HepG2 (cell line): ENCODE data around the gene SLC27A2. TPM values are rescaled to one million over a fixed set of nuclear protein-coding genes. Genes with fewer than 3 reads are reported as not detected.
A peak's percentile ranks its signal among the peaks of the same experiment; 100 is the strongest.

ENCODE experiments used
- ATAC-seq: fragments of 200-7000 bp; cut with Tn5 transposase; 3 replicates; pipeline ENCODE4 v1.9.1; 2020; ENCODE audit warnings: mild to moderate bottlenecking, moderate library complexity
- BruUV-seq: library from RNA; stranded (reverse); fragments of 400-500 nt; replicated peaks from 2 replicates; lab custom pipeline; 2021; lab: Mats Ljungman, UMichigan
- CTCF ChIA-PET: fragments of 300-600 bp; formaldehyde crosslinking; extraction: SDS; loops from one replicate; lab custom pipeline; 2021; ENCODE audit warnings: low total read pairs, inconsistent platforms, low intra/inter-chr PET ratio; lab: Yijun Ruan, JAX
- POLR2A ChIA-PET: fragments of 350-600 bp; sonication (Branson Sonifier 250); formaldehyde crosslinking; loops from one replicate; lab custom pipeline; 2020; ENCODE audit warnings: antibody characterized with exemption, inconsistent platforms; lab: Yijun Ruan, JAX
- DNase-seq: peaks from one replicate; pipeline ENCODE4 v3.0.0-alpha.2; 2015; ENCODE audit warnings: low spot score
- FAIRE-seq: peaks from 3 replicates; lab custom pipeline; 2011; peaks lifted over from hg19 to GRCh38; lab: Jason Lieb, UNC
- H2AFZ ChIP-seq: one replicate; pipeline ENCODE4 v1.6.1; 2011; ENCODE audit warnings: low read length, inconsistent platforms
- H3K27ac ChIP-seq: fragments of 300-600 bp; 3 replicates; pipeline ENCODE4 v1.8.0; 2011; ENCODE audit warnings: mixed run types, mild to moderate bottlenecking, mixed read lengths, low read length, inconsistent platforms; ENCODE audit not compliant: insufficient read depth; ENCODE audit errors: extremely low read length
- H3K27me3 ChIP-seq, 2 experiments: fragments of 200-600 bp in 1 of 2; 2 replicates in 1 of 2; 3 replicates in 1 of 2; pipeline versions ENCODE4 v1.6.0 to v1.8.0; 2011; ENCODE audit warnings: low read length in 2 of 2, mild to moderate bottlenecking in 2 of 2, moderate library complexity in 2 of 2, inconsistent platforms in 1 of 2; ENCODE audit not compliant: insufficient read depth in 2 of 2, control insufficient read depth in 1 of 2
- H3K36me3 ChIP-seq, 2 experiments: fragments of 200-600 bp in 1 of 2; replicated peaks in 1 of 2; 2 replicates in 1 of 2; 3 replicates in 1 of 2; pipeline versions ENCODE4 v1.5.1 to v1.8.0; 2011; ENCODE audit warnings: low read length in 2 of 2, inconsistent platforms in 1 of 2; ENCODE audit not compliant: insufficient read depth in 2 of 2, control insufficient read depth in 1 of 2
- H3K4me1 ChIP-seq: 2 replicates; pipeline ENCODE4 v1.5.1; 2012; ENCODE audit warnings: low read length, inconsistent platforms; ENCODE audit not compliant: insufficient read depth
- H3K4me2 ChIP-seq: 2 replicates; pipeline ENCODE4 v1.6.0; 2011; ENCODE audit warnings: low read depth, low read length, inconsistent platforms
- H3K4me3 ChIP-seq, 3 experiments: fragments of 200-600 bp in 1 of 3; sonication (generic), shearing (Covaris generic) in 1 of 3; replicated peaks in 1 of 3; 2 replicates each; pipeline ENCODE4 v1.5.1; 2011 to 2016; ENCODE audit warnings: low read length in 3 of 3, inconsistent platforms in 2 of 3, low read depth in 2 of 3, mild to moderate bottlenecking in 2 of 3, control low read depth in 1 of 3, mixed read lengths in 1 of 3; ENCODE audit not compliant: insufficient read depth in 1 of 3
- H3K79me2 ChIP-seq: one replicate; pipeline ENCODE4 v1.6.1; 2011; ENCODE audit warnings: low read length, inconsistent platforms; ENCODE audit not compliant: insufficient read depth
- H3K9ac ChIP-seq: 2 replicates; pipeline ENCODE4 v1.6.0; 2011; ENCODE audit warnings: mild to moderate bottlenecking, low read depth, low read length, inconsistent platforms; ENCODE audit not compliant: insufficient read depth
- H3K9me3 ChIP-seq: 2 replicates; pipeline ENCODE4 v1.5.1; 2012; ENCODE audit warnings: mild to moderate bottlenecking, low read length
- H4K20me1 ChIP-seq: 2 replicates; pipeline ENCODE4 v1.6.0; 2011; ENCODE audit warnings: inconsistent platforms, mild to moderate bottlenecking, low read length, moderate library complexity; ENCODE audit not compliant: insufficient read depth
- DMAP1 ChIP-seq: IDR thresholded peaks from 2 replicates; pipeline ENCODE4 v1.6.1; 2016
- EP300 ChIP-seq, 3 experiments: sonication (generic) in 1 of 3; formaldehyde crosslinking in 1 of 3; IDR thresholded peaks; 2 replicates each; pipeline versions ENCODE4 v1.5.1 to v1.6.1; 2011 to 2020; ENCODE audit warnings: low read depth in 2 of 3, low read length in 2 of 3, borderline replicate concordance in 1 of 3, improper control_type of control experiment in 1 of 3, mild to moderate bottlenecking in 1 of 3, missing genetic modification reagents in 1 of 3, moderate library complexity in 1 of 3
- FOXK1 ChIP-seq: sonication (generic); formaldehyde crosslinking; IDR thresholded peaks from 2 replicates; pipeline ENCODE4 v1.4.0; 2020; ENCODE audit warnings: low read depth, missing genetic modification reagents, borderline replicate concordance
- HMG20A ChIP-seq: IDR thresholded peaks from 2 replicates; pipeline ENCODE4 v1.6.1; 2016; ENCODE audit warnings: borderline replicate concordance
- KDM5B ChIP-seq: sonication (generic); formaldehyde crosslinking; IDR thresholded peaks from 2 replicates; pipeline ENCODE4 v1.4.0; 2020; ENCODE audit warnings: missing genetic modification reagents, mild to moderate bottlenecking, borderline replicate concordance
- MAFG ChIP-seq: sonication (generic); formaldehyde crosslinking; IDR thresholded peaks from 2 replicates; pipeline ENCODE4 v1.5.1; 2020; ENCODE audit warnings: mild to moderate bottlenecking, missing genetic modification reagents
- MIER3 ChIP-seq: IDR thresholded peaks from 2 replicates; pipeline ENCODE4 v1.6.1; 2016; ENCODE audit warnings: missing compliant biosample characterization, borderline replicate concordance
- NCOR1 ChIP-seq: fragments of 200-600 bp; sonication (generic); IDR thresholded peaks from 2 replicates; pipeline ENCODE4 v1.7.0; 2017; ENCODE audit warnings: antibody characterized with exemption, low read length, borderline replicate concordance
- NKX3-1 ChIP-seq: sonication (generic); formaldehyde crosslinking; IDR thresholded peaks from 2 replicates; pipeline ENCODE4 v1.5.0; 2020; ENCODE audit warnings: missing genetic modification reagents
- YEATS2 ChIP-seq: sonication (generic); formaldehyde crosslinking; IDR thresholded peaks from 2 replicates; pipeline ENCODE4 v1.4.0; 2020; ENCODE audit warnings: missing genetic modification reagents, borderline replicate concordance
- ZNF30 ChIP-seq: sonication (generic); formaldehyde crosslinking; IDR thresholded peaks from 2 replicates; pipeline ENCODE4 v1.5.0; 2020; ENCODE audit warnings: mild to moderate bottlenecking, missing genetic modification reagents
- ZNF329 ChIP-seq: sonication (generic); formaldehyde crosslinking; IDR thresholded peaks from 2 replicates; pipeline ENCODE4 v1.9.0; 2021; ENCODE audit warnings: low read depth, mild to moderate bottlenecking, missing genetic modification reagents
- ZNF776 ChIP-seq: sonication (generic); formaldehyde crosslinking; IDR thresholded peaks from 2 replicates; pipeline ENCODE4 v1.4.0; 2020; ENCODE audit warnings: mild to moderate bottlenecking, missing genetic modification reagents
- WGBS: methylation state at CpG from one replicate; pipeline ENCODE4 v1.1.6; 2017; ENCODE audit warnings: low lambda C conversion rate; 5-methylcytosine and 5-hydroxymethylcytosine counted together
- in situ Hi-C: cut with HindIII; loops from 2 replicates; pipeline ENCODE4 v1.10.0; 2017; ENCODE audit warnings: low pct_unique_long_range_greater_than_20kb; ENCODE audit not compliant: extremely low pct_ligation_motif_present
- intact Hi-C: fragments of 100-400 bp; cut with micrococcal nuclease; formaldehyde crosslinking; loops from one replicate; pipeline ENCODE4 v1.10.0; 2022; ENCODE audit not compliant: unreplicated experiment
- polyA plus RNA-seq, 8 experiments: library from polyadenylated mRNA; depleted of rRNA in 3 of 8; stranded (reverse) in 7 of 8; unstranded in 1 of 8; fragments of >200 nt; fragmentation: Illumina TruSeq in 4 of 8; extraction: Trizol in 4 of 8; gene quantifications; 2 replicates each; pipeline versions ENCODE4 v1.2.1 to v1.2.3, GENCODE V29; 2011 to 2016; ENCODE audit warnings: low read depth in 4 of 8, missing spikeins in 1 of 8, mixed read lengths in 1 of 8; ENCODE audit not compliant: insufficient read depth in 1 of 8
- total RNA-seq, 5 experiments: library from RNA; depleted of rRNA; stranded (reverse); fragments of >200 nt; fragmentation: Illumina TruSeq; extraction: Trizol; gene quantifications; 2 replicates each; pipeline ENCODE4 v1.2.3, GENCODE V29; 2016; ENCODE audit warnings: low read depth in 1 of 5
- TF ChIP-seq, protein P1 (sequence below): IDR thresholded peaks from 2 replicates; pipeline ENCODE4 v1.6.1; 2016; ENCODE audit warnings: missing compliant biosample characterization, missing genetic modification reagents, borderline replicate concordance
- TF ChIP-seq, protein P2 (sequence below): fragments of 450-650 bp; IDR thresholded peaks from 2 replicates; pipeline ENCODE4 v1.6.1; 2017; ENCODE audit warnings: mild to moderate bottlenecking
- TF ChIP-seq, protein P3 (sequence below): sonication (generic); formaldehyde crosslinking; IDR thresholded peaks from 2 replicates; pipeline ENCODE4 v1.5.0; 2020; ENCODE audit warnings: mild to moderate bottlenecking, missing genetic modification reagents, borderline replicate concordance

Gene SLC27A2
- total and polyA plus RNA-seq, 2 of the 13 experiments (the other 11 are each of a cell fraction or from before 2014, with no cell fraction given) = 14.6 to 23.4 TPM

DNA sequence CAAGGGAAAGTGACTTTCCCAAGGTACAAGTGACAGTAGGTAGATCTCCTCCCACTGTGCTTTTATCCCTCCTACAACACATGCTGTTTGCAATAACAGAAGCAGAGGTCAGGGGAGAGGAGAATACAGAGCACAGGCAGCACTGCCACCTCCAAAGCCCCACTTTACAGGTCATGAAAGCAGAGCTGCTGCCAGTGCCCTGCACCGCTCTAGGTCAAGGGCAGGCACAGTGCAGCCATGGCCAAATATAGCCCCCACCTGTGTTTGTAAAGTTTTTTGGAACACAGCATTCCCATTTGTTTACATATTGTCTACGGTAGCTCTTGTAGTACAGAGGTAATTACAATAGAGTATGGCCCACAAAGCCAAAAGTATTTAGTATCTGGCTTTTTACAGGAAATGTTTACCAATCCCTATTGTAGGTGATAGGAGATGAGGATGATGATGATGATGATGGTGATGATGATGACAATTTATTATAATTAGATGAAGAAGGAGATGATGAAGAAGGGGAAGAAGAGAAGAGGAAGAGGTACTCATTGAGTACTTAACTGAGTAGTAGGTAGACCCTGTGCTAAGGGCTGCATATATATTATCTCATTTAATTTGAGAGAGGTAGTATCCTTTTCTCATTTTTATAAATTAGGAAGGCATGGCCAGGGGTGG is 63.1 kb downstream of the SLC27A2 start:
- Histone ChIP-seq H4K20me1 (no peaks in the 10 kb centered on the region), H3K9ac (no peak overlapping the region), H2AFZ (no peak overlapping the region), H3K4me2 (peak overlapping the region; percentile 36; the same call in 1 of the 2 replicates), H3K27me3 (no peaks in the 10 kb centered on the region), H3K36me3 (no peaks in the 10 kb centered on the region), H3K27ac (peak overlapping the region; percentile 34), H3K4me3 (no peak overlapping the region), H3K4me1 (peaks cover 80% of the 10 kb centered on the region), H3K79me2 (no peaks in the 10 kb centered on the region), H3K9me3 (no peaks in the 10 kb centered on the region)
- FAIRE-seq (peak; percentile 47), DNase-seq (no peak), ATAC-seq (peak; percentile 84)
- no TSS peak for BruUV-seq
- WGBS = 8% methylated on average over 2 of the region's 2 CpGs
- CTCF ChIA-PET = no interaction called here
- POLR2A ChIA-PET = interaction anchor here (1.2 kb wide), 1 partner anchor 109 kb away, joined by 8 read pairs; no protein-coding TSS in a partner anchor
- intact Hi-C loops = no loop called here
- in situ Hi-C loops = no loop called here
- TF ChIP-seq FOXK1 = peak; percentile 25; the same call in 1 of the 2 replicates
- TF ChIP-seq KDM5B = no peak
- TF ChIP-seq DMAP1 (CRISPR knock-in tag) = no peak
- no peak for TF ChIP-seq ZNF30 (CRISPR knock-in tag)
- TF ChIP-seq ZNF776 (CRISPR knock-in tag) = no peak
- no peak for TF ChIP-seq MAFG (CRISPR knock-in tag)
- TF ChIP-seq EP300 (IDR thresholded peaks at IDR 0.05; ENCODE audit: low read depth in 2 of 2, low read length in 2 of 2) = no peak
- TF ChIP-seq EP300 (CRISPR knock-in tag; IDR thresholded peaks at IDR 0.05; ENCODE audit: borderline replicate concordance) = no peak
- TF ChIP-seq, protein P1, sequence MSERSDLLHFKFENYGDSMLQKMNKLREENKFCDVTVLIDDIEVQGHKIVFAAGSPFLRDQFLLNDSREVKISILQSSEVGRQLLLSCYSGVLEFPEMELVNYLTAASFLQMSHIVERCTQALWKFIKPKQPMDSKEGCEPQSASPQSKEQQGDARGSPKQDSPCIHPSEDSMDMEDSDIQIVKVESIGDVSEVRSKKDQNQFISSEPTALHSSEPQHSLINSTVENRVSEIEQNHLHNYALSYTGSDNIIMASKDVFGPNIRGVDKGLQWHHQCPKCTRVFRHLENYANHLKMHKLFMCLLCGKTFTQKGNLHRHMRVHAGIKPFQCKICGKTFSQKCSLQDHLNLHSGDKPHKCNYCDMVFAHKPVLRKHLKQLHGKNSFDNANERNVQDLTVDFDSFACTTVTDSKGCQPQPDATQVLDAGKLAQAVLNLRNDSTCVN = no peak
- TF ChIP-seq NKX3-1 (CRISPR knock-in tag) = no peak
- TF ChIP-seq, protein P2, sequence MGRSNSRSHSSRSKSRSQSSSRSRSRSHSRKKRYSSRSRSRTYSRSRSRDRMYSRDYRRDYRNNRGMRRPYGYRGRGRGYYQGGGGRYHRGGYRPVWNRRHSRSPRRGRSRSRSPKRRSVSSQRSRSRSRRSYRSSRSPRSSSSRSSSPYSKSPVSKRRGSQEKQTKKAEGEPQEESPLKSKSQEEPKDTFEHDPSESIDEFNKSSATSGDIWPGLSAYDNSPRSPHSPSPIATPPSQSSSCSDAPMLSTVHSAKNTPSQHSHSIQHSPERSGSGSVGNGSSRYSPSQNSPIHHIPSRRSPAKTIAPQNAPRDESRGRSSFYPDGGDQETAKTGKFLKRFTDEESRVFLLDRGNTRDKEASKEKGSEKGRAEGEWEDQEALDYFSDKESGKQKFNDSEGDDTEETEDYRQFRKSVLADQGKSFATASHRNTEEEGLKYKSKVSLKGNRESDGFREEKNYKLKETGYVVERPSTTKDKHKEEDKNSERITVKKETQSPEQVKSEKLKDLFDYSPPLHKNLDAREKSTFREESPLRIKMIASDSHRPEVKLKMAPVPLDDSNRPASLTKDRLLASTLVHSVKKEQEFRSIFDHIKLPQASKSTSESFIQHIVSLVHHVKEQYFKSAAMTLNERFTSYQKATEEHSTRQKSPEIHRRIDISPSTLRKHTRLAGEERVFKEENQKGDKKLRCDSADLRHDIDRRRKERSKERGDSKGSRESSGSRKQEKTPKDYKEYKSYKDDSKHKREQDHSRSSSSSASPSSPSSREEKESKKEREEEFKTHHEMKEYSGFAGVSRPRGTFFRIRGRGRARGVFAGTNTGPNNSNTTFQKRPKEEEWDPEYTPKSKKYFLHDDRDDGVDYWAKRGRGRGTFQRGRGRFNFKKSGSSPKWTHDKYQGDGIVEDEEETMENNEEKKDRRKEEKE = no peak
- no peak for TF ChIP-seq ZNF329
- no peak for TF ChIP-seq NCOR1
- TF ChIP-seq HMG20A (CRISPR knock-in tag) = peak; percentile 41; the same call in 1 of the 2 replicates
- TF ChIP-seq MIER3 (CRISPR knock-in tag) = no peak
- TF ChIP-seq, protein P3, sequence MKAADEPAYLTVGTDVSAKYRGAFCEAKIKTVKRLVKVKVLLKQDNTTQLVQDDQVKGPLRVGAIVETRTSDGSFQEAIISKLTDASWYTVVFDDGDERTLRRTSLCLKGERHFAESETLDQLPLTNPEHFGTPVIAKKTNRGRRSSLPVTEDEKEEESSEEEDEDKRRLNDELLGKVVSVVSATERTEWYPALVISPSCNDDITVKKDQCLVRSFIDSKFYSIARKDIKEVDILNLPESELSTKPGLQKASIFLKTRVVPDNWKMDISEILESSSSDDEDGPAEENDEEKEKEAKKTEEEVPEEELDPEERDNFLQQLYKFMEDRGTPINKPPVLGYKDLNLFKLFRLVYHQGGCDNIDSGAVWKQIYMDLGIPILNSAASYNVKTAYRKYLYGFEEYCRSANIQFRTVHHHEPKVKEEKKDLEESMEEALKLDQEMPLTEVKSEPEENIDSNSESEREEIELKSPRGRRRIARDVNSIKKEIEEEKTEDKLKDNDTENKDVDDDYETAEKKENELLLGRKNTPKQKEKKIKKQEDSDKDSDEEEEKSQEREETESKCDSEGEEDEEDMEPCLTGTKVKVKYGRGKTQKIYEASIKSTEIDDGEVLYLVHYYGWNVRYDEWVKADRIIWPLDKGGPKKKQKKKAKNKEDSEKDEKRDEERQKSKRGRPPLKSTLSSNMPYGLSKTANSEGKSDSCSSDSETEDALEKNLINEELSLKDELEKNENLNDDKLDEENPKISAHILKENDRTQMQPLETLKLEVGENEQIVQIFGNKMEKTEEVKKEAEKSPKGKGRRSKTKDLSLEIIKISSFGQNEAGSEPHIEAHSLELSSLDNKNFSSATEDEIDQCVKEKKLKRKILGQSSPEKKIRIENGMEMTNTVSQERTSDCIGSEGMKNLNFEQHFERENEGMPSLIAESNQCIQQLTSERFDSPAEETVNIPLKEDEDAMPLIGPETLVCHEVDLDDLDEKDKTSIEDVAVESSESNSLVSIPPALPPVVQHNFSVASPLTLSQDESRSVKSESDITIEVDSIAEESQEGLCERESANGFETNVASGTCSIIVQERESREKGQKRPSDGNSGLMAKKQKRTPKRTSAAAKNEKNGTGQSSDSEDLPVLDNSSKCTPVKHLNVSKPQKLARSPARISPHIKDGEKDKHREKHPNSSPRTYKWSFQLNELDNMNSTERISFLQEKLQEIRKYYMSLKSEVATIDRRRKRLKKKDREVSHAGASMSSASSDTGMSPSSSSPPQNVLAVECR (CRISPR knock-in tag) = no peak
- TF ChIP-seq YEATS2 (CRISPR knock-in tag) = no peak
